Measurements from ENCODE around the gene PIP5K1C. TPM values are rescaled to one million over a fixed set of nuclear protein-coding genes. Genes with fewer than 3 reads are reported as not detected.
"Not testable (repeated sequence)": the region's sequence is repeated elsewhere in the genome, so short reads cannot be mapped to it uniquely, and the experiment has no call there.

Gene PIP5K1C
- polyA plus RNA-seq, 1 donor = 22.4 TPM

- no peak for DNase-seq
These were observed 40.5 kb downstream of the PIP5K1C start for GRCh38 chr19:3659746-3660112.

GRCh38 chr19:3658870-3659745, 41.2 kb downstream of the PIP5K1C start:
- DNase-seq = no peak

- DNase-seq = no peak
These were observed 42.0 kb downstream of the PIP5K1C start for GRCh38 chr19:3658004-3658869.

GRCh38 chr19:3657395-3657769, 42.9 kb downstream of the PIP5K1C start:
- no peak for DNase-seq

GRCh38 chr19:3656747-3657394, 43.4 kb downstream of the PIP5K1C start:
- DNase-seq = no peak

GRCh38 chr19:3656073-3656746, 44.1 kb downstream of the PIP5K1C start:
- no peak for DNase-seq

- DNase-seq = no peak
These were observed 44.7 kb downstream of the PIP5K1C start for GRCh38 chr19:3655402-3656072.

GRCh38 chr19:3653865-3654513, 46.3 kb downstream of the PIP5K1C start:
- no peak for DNase-seq

- no peak for DNase-seq
These were observed 47.0 kb downstream of the PIP5K1C start for GRCh38 chr19:3653081-3653795.

- no peak for DNase-seq
These were observed 47.8 kb downstream of the PIP5K1C start for GRCh38 chr19:3652422-3652821.

- no peak for DNase-seq
These were observed 48.6 kb downstream of the PIP5K1C start for GRCh38 chr19:3651684-3652083.

GRCh38 chr19:3649888-3650287, 50.4 kb downstream of the PIP5K1C start:
- DNase-seq = no peak

- DNase-seq = no peak
These were observed 52.0 kb downstream of the PIP5K1C start for GRCh38 chr19:3648037-3648905.

GRCh38 chr19:3647102-3647501, 53.2 kb downstream of the PIP5K1C start:
- not testable (repeated sequence) for DNase-seq

- DNase-seq = no peak
These were observed 53.8 kb downstream of the PIP5K1C start for GRCh38 chr19:3646336-3647092.

GRCh38 chr19:3645726-3646125, 54.5 kb downstream of the PIP5K1C start:
- no peak for DNase-seq

- DNase-seq = no peak
These were observed 55.2 kb downstream of the PIP5K1C start for GRCh38 chr19:3645067-3645396.

GRCh38 chr19:3644351-3645066, 55.8 kb downstream of the PIP5K1C start:
- DNase-seq = no peak
